OCI-LY7 (cell line): ENCODE data around the gene SFXN5. TPM values are rescaled to one million over a fixed set of nuclear protein-coding genes. Genes with fewer than 3 reads are reported as not detected.

ENCODE experiments used
- BruUV-seq: library from RNA; stranded (reverse); fragments of 400-500 nt; replicated peaks from 2 replicates; lab custom pipeline; 2021; lab: Mats Ljungman, UMichigan
- CTCF ChIA-PET: fragments of 300-600 bp; sonication (Branson Sonifier 250); formaldehyde crosslinking; loops from one replicate; lab custom pipeline; 2022; ENCODE audit warnings: antibody characterized with exemption; ENCODE audit not compliant: unreplicated experiment; lab: Charles Lee
- POLR2A ChIA-PET: fragments of 300-600 bp; sonication (Branson Sonifier 250); formaldehyde crosslinking; loops from one replicate; lab custom pipeline; 2022; ENCODE audit warnings: antibody characterized with exemption; lab: Charles Lee
- DNase-seq: peaks from one replicate; pipeline ENCODE4 v3.0.0-alpha.2; 2015; ENCODE audit warnings: low spot score
- H2AFZ ChIP-seq: fragments of 200-600 bp; sonication (generic), shearing (Covaris generic); 2 replicates; pipeline ENCODE4 v1.6.1; 2014; ENCODE audit warnings: mild to moderate bottlenecking, antibody characterized with exemption, low read length, moderate library complexity
- H3K27ac ChIP-seq: fragments of 200-600 bp; sonication (generic); 2 replicates; pipeline ENCODE4 v1.5.1; 2014; ENCODE audit warnings: mixed run types, low read depth, mild to moderate bottlenecking, moderate library complexity, low read length, inconsistent platforms; ENCODE audit not compliant: poor library complexity, severe bottlenecking
- H3K36me3 ChIP-seq: fragments of 200-600 bp; sonication (generic); 2 replicates; pipeline ENCODE4 v1.6.1; 2014; ENCODE audit warnings: mild to moderate bottlenecking, antibody characterized with exemption, low read length, moderate library complexity, mixed read lengths; ENCODE audit not compliant: insufficient read depth
- H3K4me1 ChIP-seq: fragments of 200-600 bp; sonication (generic); 2 replicates; pipeline ENCODE4 v1.5.1; 2014; ENCODE audit warnings: mild to moderate bottlenecking, low read length; ENCODE audit not compliant: insufficient read depth, poor library complexity, severe bottlenecking
- H3K4me2 ChIP-seq: fragments of 200-600 bp; sonication (generic); 2 replicates; pipeline ENCODE4 v1.6.1; 2014; ENCODE audit warnings: mild to moderate bottlenecking, low read length
- H3K4me3 ChIP-seq: fragments of 200-600 bp; sonication (generic); 2 replicates; pipeline ENCODE4 v1.5.1; 2014; ENCODE audit warnings: mild to moderate bottlenecking, low read depth, low read length; ENCODE audit not compliant: poor library complexity, severe bottlenecking
- H3K79me2 ChIP-seq: fragments of 200-600 bp; sonication (generic); 2 replicates; pipeline ENCODE4 v1.6.1; 2016; ENCODE audit warnings: low read depth, mild to moderate bottlenecking, low read length, moderate library complexity, mixed read lengths; ENCODE audit not compliant: insufficient read depth
- H3K9me2 ChIP-seq: fragments of 200-600 bp; sonication (generic); 2 replicates; pipeline ENCODE4 v1.6.1; 2016; ENCODE audit warnings: mild to moderate bottlenecking, low read length, mixed read lengths; ENCODE audit not compliant: insufficient read depth
- H3K9me3 ChIP-seq: fragments of 200-600 bp; sonication (generic); 2 replicates; pipeline ENCODE4 v1.6.1; 2014; ENCODE audit warnings: mild to moderate bottlenecking, mixed run types, low read length, mixed read lengths
- H4K20me1 ChIP-seq: fragments of 200-600 bp; sonication (generic); 2 replicates; pipeline ENCODE4 v1.6.1; 2014; ENCODE audit warnings: mild to moderate bottlenecking, antibody characterized with exemption, low read length, moderate library complexity, mixed read lengths; ENCODE audit not compliant: insufficient read depth
- CTCF ChIP-seq: fragments of 200-600 bp; sonication (generic); conservative IDR thresholded peaks from 2 replicates; pipeline ENCODE4 v1.5.1; 2014; ENCODE audit warnings: mild to moderate bottlenecking, antibody characterized with exemption, low read length, moderate library complexity, mixed read lengths
- EZH2phosphoT487 ChIP-seq: fragments of 200-600 bp; sonication (generic); IDR thresholded peaks from 2 replicates; pipeline ENCODE4 v1.6.1; 2018; ENCODE audit warnings: low read depth, borderline replicate concordance, mild to moderate bottlenecking, mixed run types, antibody characterized with exemption, low read length, moderate library complexity, mixed read lengths
- intact Hi-C: fragments of 100-400 bp; cut with micrococcal nuclease; formaldehyde crosslinking; loops from one replicate; pipeline ENCODE4 v1.10.0; 2022; ENCODE audit not compliant: unreplicated experiment
- total RNA-seq, 2 experiments: library from RNA; depleted of rRNA in 1 of 2; stranded (reverse); fragments of >200 nt in 1 of 2; shearing (Covaris generic) in 1 of 2; gene quantifications; 2 replicates each; pipeline ENCODE4 v1.2.3, GENCODE V29; 2014 to 2022

SFXN5 gene
- total RNA-seq, 2 experiments from 2014 or later = 4.5 to 10.5 TPM

GRCh38 chr2:72999729-73000725 is 71.5 kb downstream of the SFXN5 start:
- Histone ChIP-seq H4K20me1 (no peaks in the 10 kb centered on the region), H3K27ac (no peak overlapping the region), H3K36me3 (no peaks in the 10 kb centered on the region), H3K4me2 (no peak overlapping the region), H3K9me2 (no peaks in the 10 kb centered on the region), H3K9me3 (no peaks in the 10 kb centered on the region), H3K4me3 (no peak overlapping the region), H3K79me2 (no peaks in the 10 kb centered on the region), H2AFZ (no peak overlapping the region), H3K4me1 (no peaks in the 10 kb centered on the region)
- no TSS peak for BruUV-seq
- ChIA-PET CTCF (no interaction called here), POLR2A (interaction anchor here (0.6 kb wide), 1 partner anchor 209 kb away, joined by 11 read pairs; no protein-coding TSS in a partner anchor)
- TF ChIP-seq CTCF (no peak), EZH2phosphoT487 (no peak)
- intact Hi-C loops = no loop called here
- no peak for DNase-seq

GRCh38 chr2:72998724-72999123 is 72.8 kb downstream of the SFXN5 start:
- Histone ChIP-seq H3K27ac (no peak overlapping the region), H4K20me1 (no peaks in the 10 kb centered on the region), H3K4me3 (no peak overlapping the region), H3K4me2 (no peak overlapping the region), H2AFZ (no peak overlapping the region), H3K4me1 (no peaks in the 10 kb centered on the region), H3K9me2 (no peaks in the 10 kb centered on the region), H3K36me3 (no peaks in the 10 kb centered on the region), H3K9me3 (no peaks in the 10 kb centered on the region), H3K79me2 (no peaks in the 10 kb centered on the region)
- no peak for DNase-seq
- intact Hi-C loops = no loop called here
- no TSS peak for BruUV-seq
- POLR2A ChIA-PET = no interaction called here
- TF ChIP-seq CTCF (no peak), EZH2phosphoT487 (no peak)
- CTCF ChIA-PET = no interaction called here

- H3K4me1 ChIP-seq = no peaks in the 10 kb centered on the region
- H3K9me3 ChIP-seq = no peaks in the 10 kb centered on the region
- H3K27ac ChIP-seq = no peak overlapping the region
- no peaks in the 10 kb centered on the region for H3K9me2 ChIP-seq
- no TSS peak for BruUV-seq
- H3K36me3 ChIP-seq = no peaks in the 10 kb centered on the region
- ChIA-PET POLR2A (no interaction called here), CTCF (no interaction called here)
- H4K20me1 ChIP-seq = no peaks in the 10 kb centered on the region
- H2AFZ ChIP-seq = no peak overlapping the region
- TF ChIP-seq CTCF (no peak), EZH2phosphoT487 (no peak)
- intact Hi-C loops = no loop called here
- H3K79me2 ChIP-seq = no peaks in the 10 kb centered on the region
- DNase-seq = no peak
- H3K4me3 ChIP-seq = no peak overlapping the region
- H3K4me2 ChIP-seq = no peak overlapping the region
Observed at GRCh38 chr2:72998234-72998651, 73.3 kb downstream of the SFXN5 start.
